Measurements from ENCODE around the gene PCDHGB3.
"Not testable (repeated sequence)": the region's sequence is repeated elsewhere in the genome, so short reads cannot be mapped to it uniquely, and the experiment has no call there.

PCDHGB3 gene

DNA sequence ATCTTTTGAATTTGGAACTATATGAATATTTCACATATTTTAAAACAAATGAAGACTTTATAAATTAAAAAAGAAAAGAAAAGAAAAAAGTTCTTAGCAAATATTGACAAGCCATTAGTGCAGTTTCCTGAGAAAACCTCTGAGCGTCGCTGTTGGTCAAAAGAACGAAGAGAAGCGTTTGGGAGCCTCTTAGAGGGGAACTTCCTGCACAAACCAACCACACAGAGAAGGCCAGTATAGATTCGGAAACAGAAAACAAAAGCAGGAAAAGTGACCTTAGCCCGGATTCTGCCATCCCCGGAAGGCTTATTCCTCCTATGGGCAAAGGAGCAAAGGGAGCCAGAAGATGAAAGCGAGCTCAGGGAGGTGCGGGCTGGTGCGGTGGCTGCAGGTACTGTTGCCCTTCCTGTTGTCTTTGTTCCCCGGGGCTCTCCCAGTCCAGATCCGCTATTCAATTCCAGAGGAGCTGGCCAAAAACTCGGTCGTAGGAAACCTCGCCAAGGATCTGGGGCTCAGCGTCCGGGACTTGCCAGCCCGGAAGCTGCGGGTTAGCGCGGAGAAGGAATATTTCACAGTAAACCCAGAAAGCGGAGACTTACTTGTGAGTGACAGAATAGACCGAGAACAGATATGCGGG lies 10.1 kb upstream of the PCDHGB3 start, which contains the start of gene PCDHGB2:
TSS of gene PCDHGB2 (plus strand) at position 205 of the 637 bp plus-strand sequence. CDS start at position 347, 142 bp downstream.
- peak; percentile 1 for DNase-seq

DNA sequence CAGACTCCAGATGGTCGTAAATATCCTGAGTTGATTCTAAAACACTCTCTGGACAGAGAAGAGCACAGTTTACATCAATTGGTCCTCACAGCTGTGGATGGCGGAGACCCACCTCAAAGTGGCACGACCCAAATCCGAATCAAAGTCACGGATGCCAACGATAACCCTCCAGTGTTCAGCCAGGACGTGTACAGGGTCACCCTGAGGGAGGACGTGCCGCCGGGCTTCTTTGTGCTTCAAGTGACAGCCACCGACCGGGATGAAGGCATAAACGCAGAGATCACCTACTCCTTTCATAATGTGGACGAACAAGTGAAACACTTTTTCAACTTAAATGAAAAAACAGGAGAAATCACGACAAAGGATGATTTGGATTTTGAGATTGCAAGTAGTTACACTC lies 9.4 kb upstream of the PCDHGB3 start:
- DNase-seq = no peak

DNA sequence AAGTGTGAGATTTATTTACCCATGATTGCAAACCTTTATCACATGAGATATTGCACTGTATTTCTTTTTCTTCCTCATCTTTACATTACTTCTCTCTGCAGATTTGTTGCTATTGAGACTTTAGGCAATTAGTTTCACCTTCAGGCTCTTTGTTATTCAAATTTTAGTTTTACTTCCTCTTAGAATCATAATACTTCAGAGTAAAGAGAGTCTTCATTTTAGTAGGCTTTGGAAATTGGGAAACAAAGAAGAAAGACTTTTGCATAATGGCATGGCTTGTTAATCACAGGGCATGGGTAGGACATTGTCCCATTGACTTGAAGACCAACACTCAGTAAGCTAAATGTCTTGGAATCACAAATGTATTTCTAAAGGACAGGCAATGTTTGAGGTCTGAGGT lies 7.3 kb upstream of the PCDHGB3 start:
- no peak for DNase-seq

DNA sequence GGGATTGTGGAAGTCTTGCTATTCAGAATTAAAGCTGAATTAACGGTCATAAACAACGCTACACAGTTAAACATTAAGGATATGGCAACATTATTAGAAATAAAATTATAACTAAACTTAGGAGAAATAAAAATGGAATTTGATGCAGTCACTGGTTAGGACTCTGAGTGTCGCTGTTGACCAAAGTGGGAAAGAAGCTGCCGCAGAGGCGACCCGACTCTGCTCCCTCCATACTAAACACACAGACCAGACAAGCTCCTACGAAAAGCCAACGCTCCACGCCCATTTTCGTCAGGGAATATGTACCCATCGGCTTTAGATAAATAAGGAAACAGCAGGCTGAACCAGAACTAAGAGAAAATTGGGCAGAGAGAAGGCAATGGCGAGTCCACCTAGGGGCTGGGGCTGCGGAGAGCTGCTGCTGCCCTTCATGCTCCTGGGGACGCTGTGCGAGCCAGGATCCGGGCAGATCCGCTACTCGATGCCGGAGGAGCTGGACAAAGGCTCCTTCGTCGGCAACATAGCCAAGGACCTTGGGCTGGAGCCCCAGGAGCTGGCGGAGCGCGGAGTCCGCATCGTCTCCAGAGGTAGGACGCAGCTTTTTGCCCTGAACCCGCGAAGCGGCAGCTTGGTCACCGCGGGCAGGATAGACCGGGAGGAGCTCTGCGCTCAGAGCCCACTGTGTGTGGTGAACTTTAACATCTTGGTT lies 5.9 kb upstream of the PCDHGB3 start, which contains the start of gene PCDHGA5:
TSS of gene PCDHGA5 (plus strand) at position 211 of the 709 bp plus-strand sequence. CDS start at position 380, 169 bp downstream.
- DNase-seq = no peak

DNA sequence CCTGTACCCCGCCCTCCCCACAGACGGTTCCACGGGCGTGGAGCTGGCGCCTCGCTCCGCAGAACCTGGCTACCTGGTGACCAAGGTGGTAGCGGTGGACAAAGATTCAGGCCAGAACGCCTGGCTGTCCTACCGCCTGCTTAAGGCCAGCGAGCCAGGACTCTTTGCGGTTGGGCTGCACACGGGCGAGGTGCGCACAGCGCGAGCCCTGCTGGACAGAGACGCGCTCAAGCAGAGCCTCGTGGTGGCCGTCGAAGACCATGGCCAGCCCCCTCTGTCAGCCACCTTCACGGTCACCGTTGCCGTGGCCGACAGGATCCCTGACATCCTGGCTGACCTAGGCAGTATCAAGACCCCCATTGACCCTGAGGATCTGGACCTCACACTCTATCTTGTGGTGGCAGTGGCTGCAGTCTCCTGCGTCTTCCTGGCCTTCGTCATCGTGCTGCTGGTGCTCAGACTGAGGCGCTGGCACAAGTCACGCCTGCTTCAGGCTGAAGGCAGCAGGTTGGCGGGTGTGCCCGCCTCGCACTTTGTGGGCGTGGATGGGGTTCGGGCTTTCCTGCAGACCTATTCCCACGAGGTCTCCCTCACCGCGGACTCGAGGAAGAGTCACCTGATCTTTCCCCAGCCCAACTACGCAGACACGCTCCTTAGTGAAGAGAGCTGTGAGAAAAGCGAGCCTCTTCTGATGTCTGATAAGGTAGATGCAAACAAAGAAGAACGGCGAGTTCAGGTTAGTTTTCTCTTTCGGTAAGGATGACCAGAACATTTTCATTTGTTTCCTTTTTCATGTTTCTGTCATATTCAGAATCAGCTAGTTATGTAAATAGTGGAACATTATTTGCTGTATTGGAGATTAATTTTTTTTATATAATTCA lies 3.8 kb upstream of the PCDHGB3 start:
- DNase-seq = no peak

DNA sequence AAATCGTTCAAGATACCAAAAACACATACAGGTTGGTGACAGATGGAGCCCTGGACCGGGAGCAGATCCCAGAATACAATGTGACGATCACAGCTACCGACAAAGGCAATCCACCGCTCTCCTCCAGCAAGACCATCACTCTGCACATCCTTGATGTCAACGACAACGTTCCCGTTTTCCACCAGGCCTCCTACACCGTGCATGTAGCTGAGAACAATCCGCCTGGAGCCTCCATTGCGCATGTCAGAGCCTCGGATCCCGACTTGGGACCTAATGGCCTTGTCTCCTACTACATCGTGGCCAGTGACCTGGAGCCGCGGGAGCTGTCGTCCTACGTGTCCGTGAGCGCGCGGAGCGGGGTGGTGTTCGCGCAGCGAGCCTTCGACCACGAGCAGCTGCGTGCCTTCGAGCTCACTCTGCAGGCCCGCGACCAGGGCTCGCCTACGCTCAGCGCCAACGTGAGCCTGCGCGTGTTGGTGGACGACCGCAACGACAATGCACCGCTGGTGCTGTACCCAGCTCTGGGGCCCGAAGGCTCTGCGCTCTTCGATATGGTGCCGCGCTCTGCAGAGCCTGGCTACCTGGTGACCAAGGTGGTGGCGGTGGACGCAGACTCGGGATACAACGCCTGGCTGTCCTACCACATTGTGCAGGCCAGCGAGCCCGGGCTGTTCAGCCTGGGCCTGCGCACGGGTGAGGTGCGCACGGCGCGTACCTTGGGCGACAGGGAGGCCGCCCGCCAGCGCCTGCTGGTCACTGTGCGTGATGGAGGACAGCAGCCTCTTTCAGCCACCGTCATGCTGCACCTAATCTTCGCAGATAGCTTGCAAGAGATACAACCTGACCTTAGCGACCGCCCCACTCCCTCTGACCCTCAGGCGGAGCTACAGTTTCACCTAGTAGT lies 1.8 kb downstream of the PCDHGB3 start:
- DNase-seq = no peak

DNA sequence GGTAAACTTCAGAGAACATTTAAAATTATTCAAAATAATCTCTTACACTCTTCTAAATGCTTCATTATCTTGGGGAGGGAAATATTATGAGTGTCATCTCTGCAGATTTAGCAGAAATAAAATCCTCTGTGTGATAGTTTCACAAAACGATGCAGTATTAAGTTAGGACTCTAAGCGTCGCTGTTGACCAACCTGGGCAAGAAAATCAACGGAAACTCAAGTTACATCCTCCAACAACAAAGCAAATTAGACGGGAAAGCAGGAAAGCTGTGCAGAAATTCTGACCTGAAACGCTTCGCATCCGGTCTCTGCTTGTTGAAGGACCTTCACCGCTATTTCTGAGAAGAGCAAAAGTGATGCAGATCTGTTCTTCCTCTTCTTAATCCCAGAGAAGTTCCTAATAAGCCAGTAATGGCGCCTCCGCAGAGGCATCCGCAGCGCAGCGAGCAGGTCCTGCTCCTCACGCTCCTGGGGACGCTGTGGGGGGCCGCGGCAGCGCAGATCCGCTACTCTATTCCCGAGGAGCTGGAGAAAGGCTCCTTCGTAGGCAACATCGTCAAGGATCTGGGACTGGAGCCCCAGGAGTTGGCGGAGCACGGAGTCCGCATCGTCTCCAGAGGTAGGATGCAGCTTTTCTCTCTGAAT lies 3.8 kb downstream of the PCDHGB3 start, which contains the start of gene PCDHGA6:
TSS of gene PCDHGA6 (plus strand) at position 219 of the 645 bp plus-strand sequence. CDS start at position 412, 193 bp downstream.
- DNase-seq = no peak

DNA sequence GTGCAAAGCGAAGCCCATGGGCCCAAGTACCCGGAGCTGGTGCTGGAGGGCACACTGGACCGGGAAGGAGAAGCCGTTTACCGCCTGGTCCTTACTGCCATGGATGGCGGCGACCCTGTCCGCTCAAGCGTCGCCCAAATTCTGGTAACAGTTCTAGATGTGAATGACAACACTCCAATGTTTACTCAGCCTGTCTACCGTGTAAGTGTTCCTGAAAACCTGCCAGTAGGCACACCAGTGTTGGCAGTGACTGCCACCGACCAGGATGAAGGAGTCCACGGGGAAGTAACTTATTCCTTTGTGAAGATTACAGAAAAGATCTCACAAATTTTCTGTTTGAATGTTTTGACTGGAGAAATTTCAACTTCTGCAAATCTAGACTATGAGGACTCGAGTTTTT lies 4.6 kb downstream of the PCDHGB3 start:
- no peak for DNase-seq

DNA sequence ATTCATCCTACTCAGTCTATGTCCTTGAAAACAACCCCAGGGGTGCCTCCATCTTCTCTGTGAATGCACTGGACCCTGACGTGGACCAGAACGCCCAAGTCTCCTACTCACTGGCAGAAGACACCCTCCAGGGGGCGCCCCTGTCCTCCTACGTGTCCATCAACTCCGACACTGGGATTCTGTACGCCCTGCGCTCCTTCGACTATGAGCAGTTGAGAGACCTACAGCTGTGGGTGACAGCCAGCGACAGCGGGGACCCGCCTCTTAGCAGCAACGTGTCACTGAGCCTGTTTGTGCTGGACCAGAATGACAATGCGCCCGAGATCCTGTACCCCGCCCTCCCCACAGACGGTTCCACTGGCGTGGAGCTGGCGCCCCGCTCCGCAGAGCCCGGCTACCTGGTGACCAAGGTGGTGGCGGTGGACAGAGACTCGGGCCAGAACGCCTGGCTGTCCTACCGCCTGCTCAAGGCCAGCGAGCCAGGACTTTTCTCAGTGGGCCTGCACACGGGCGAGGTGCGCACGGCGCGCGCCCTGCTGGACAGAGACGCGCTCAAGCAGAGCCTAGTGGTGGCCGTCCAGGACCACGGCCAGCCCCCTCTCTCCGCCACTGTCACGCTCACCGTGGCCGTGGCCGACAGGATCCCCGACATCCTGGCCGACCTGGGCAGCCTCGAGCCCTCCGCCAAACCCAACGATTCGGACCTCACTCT lies 5.6 kb downstream of the PCDHGB3 start:
- not testable (repeated sequence) for DNase-seq

DNA sequence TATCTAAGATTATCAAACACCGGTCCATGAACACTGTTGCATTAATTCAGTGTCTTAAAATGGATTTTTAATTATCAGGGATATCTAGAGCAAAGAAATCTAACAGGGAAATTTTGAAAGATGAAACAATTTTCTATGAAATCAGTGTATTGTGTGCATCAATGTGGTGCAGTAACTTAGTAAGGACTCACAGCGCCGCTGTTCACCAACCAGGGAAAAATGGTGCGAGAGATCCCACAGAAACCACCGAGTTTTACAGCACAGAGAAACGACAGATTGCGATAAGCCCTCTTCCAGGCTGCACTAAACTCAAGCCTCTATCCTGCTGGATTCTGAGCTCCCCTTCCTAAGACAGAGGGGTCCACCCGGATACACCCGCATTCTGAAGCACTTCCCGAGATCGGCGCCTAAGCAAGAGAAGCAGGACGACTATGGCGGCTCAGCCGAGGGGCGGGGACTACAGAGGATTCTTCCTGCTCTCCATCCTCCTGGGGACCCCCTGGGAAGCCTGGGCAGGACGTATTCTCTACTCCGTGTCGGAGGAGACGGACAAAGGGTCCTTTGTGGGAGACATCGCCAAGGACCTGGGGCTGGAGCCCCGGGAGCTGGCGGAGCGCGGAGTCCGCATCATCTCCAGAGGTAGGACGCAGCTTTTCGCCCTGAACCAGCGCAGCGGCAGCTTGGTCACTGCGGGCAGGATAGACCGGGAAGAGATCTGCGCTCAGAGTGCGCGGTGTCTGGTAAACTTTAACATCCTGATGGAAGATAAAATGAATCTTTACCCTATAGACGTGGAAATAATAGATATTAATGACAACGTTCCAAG lies 12.6 kb downstream of the PCDHGB3 start, which contains the start of gene PCDHGA7:
TSS of gene PCDHGA7 (plus strand) at position 274 of the 826 bp plus-strand sequence. CDS start at position 432, 158 bp downstream.
- no peak for DNase-seq

DNA sequence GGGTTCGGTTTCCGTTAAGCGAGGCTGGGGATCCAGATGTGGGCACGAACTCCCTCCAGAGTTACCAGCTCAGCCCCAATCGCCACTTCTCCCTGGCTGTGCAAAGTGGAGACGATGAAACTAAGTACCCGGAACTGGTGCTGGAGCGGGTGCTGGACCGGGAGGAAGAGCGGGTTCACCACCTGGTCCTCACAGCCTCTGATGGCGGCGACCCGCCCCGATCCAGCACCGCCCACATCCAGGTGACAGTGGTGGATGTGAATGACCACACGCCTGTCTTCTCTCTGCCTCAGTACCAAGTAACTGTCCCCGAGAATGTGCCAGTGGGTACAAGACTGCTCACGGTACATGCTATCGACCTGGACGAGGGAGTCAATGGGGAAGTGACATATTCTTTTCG lies 13.3 kb downstream of the PCDHGB3 start:
- no peak for DNase-seq

DNA sequence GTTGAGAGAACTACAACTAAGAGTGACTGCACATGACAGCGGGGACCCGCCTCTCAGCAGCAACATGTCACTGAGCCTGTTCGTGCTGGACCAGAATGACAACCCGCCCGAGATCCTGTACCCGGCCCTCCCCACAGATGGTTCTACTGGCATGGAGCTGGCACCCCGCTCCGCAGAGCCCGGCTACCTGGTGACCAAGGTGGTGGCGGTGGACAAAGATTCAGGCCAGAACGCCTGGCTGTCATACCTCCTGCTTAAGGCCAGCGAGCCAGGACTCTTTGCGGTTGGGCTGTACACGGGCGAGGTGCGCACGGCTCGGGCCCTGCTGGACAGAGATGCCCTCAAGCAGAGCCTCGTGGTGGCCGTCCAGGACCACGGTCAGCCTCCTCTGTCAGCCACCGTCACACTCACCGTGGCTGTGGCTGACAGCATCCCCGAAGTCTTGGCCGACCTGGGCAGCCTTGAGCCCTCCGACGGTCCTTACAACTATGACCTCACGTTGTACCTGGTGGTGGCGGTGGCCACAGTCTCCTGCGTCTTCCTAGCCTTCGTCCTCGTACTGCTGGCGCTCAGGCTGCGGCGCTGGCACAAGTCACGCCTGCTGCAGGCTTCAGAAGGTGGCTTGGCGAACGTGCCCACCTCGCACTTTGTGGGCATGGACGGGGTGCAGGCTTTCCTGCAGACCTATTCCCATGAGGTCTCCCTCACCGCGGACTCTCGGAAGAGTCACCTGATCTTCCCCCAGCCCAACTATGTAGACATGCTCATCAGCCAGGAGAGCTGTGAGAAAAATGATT lies 14.6 kb downstream of the PCDHGB3 start:
- no peak for DNase-seq

DNA sequence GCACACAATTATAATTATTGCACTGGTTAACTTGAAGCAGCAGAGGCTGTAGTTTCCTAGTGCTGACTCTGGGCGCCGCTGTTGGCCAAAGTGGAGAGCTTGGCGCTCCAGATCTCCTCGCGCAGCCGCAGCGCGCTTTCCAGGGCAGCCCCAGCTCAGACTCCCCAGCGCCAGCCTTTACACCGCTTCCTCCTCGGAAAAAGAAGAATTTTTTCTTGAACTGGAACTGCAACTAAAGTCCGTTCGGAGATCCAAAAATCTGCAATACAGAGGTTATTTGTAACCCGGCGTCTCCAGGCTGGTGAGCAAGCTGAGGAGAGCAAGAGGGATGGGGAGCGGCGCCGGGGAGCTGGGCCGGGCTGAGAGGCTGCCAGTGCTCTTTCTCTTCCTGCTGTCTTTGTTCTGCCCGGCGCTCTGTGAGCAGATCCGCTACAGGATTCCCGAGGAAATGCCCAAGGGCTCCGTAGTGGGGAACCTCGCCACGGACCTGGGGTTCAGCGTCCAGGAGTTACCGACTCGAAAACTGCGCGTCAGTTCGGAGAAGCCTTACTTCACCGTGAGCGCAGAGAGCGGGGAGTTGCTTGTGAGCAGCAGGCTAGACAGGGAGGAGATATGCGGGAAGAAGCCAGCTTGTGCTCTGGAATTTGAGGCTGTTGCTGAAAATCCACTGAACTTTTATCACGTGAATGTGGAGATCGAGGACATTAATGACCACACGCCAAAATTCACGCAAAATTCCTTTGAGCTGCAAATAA lies 17.7 kb downstream of the PCDHGB3 start, which contains the start of gene PCDHGB4:
TSS of gene PCDHGB4 (plus strand) at position 142 of the 755 bp plus-strand sequence. CDS start at position 329, 187 bp downstream.
- not testable (repeated sequence) for DNase-seq

DNA sequence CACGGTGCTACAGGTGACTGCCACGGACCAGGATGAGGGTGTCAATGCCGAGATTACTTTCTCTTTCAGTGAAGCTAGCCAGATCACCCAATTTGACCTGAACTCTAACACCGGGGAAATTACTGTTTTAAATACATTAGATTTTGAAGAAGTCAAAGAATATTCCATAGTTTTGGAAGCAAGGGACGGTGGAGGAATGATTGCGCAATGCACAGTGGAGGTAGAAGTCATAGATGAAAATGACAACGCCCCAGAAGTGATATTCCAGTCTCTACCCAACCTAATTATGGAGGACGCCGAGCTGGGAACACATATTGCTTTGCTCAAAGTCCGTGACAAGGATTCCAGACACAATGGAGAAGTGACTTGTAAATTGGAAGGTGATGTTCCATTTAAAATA lies 18.6 kb downstream of the PCDHGB3 start:
- DNase-seq = no peak

DNA sequence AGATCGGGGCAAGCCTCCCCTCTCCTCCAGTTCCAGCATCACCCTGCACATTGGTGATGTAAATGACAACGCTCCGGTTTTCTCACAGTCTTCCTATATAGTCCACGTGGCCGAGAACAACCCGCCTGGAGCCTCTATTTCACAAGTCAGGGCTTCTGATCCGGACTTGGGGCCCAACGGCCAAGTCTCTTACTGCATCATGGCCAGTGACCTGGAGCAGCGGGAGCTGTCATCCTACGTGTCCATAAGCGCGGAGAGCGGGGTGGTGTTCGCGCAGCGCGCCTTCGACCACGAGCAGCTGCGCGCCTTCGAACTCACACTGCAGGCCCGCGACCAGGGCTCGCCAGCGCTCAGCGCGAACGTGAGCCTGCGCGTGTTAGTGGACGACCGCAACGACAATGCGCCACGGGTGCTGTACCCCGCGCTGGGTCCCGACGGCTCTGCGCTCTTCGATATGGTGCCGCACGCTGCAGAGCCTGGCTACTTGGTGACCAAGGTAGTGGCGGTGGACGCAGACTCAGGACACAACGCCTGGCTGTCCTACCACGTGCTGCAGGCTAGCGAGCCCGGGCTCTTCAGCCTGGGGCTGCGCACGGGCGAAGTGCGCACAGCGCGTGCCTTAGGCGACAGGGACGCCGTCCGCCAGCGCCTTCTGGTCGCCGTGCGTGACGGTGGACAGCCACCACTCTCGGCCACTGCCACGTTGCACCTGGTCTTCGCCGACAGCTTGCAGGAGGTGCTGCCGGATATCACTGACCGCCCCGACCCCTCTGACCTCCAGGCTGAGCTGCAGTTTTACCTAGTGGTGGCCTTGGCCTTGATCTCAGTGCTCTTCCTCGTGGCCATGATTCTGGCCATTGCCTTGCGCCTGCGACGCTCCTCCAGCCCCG lies 19.4 kb downstream of the PCDHGB3 start:
- DNase-seq = no peak

DNA sequence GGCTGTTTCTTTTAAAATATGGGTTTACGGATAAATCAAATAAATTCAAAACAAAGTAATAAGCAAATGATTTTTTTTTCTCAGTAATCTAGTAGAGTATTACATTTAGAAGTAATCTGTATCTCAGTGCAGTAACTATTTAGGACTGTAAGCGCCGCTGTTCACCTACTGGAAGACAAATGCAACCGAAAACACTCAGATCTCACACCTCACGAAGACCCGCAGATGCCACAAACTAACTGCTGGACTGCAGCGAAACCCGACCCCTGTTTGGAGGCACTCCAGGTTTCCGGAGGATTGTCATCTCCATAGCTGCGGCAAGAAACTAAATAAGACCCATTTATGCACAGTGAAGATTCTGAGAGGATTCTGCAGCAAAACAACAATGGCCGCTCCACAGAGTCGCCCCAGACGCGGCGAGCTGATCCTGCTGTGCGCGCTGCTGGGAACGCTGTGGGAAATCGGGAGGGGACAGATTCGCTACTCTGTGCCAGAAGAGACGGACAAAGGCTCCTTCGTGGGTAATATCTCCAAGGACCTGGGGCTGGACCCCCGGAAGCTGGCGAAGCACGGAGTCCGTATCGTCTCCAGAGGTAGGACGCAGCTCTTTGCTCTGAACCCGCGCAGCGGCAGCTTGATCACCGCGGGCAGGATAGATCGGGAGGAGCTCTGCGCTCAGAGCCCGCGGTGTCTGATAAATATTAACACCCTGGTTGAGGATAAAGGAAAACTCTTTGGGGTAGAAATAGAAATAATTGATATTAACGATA lies 22.6 kb downstream of the PCDHGB3 start, which contains the start of gene PCDHGA8:
TSS of gene PCDHGA8 (plus strand) at position 205 of the 770 bp plus-strand sequence. CDS start at position 386, 181 bp downstream.
- no peak for DNase-seq
